ENCODE measurements around the gene NOL3. TPM values are rescaled to one million over a fixed set of nuclear protein-coding genes. Genes with fewer than 3 reads are reported as not detected.

Gene NOL3
- total and polyA plus RNA-seq, 9 donors = 14.7 to 44.7 (median 22.1) TPM

DNA sequence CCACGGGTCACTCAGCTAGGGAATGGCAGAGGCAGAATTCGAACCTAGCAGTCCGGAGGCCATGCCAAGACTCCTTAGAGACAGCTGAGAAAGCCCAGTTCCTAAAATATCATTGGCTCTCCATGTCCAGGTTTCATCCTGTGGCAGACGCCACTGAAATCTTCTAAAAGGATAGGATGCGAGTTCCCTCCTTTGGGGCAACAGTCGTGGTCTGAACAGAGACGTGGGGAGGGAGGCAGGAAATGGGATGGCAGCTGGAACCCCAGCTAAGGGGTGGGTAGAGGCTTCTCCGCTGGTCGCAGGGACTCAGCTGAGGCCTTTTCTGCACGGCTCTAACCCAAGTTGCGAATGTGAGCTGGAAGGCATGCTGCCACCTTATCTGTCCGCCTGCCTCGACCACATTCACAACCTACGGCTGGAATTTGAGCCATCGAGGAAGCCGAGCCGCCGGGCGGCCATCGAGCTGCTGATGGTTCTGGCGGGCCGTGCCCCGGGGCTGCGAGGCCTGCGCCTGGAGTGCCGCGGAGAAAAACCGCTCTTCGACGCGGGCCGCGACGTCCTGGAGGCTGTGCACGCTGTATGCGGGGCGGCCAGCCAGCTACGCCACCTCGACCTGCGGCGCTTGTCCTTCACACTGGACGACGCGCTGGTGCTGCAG is 7.7 kb upstream of the NOL3 start:
- H3K27ac ChIP-seq (ENCODE audit: low read length) = no peak overlapping the region
- DNase-seq = no peak
- H3K27me3 ChIP-seq (ENCODE audit: control insufficient read depth, insufficient read depth, low read length) = peaks cover 98% of the 10 kb centered on the region
- H3K36me3 ChIP-seq (ENCODE audit: control insufficient read depth, insufficient read depth, low read length) = no peaks in the 10 kb centered on the region
- peaks cover 54% of the 10 kb centered on the region for H3K4me1 ChIP-seq (ENCODE audit: control insufficient read depth, insufficient read depth, low read length)
- peak overlapping the region; percentile 17 for H3K4me3 ChIP-seq (ENCODE audit: low read length)
- 3% methylated on average over 41 of the region's 44 CpGs for WGBS (ENCODE audit: insufficient coverage)
- H3K9me3 ChIP-seq (replicated peaks; ENCODE audit: control insufficient read depth, low read depth, low read length) = no peaks in the 10 kb centered on the region

DNA sequence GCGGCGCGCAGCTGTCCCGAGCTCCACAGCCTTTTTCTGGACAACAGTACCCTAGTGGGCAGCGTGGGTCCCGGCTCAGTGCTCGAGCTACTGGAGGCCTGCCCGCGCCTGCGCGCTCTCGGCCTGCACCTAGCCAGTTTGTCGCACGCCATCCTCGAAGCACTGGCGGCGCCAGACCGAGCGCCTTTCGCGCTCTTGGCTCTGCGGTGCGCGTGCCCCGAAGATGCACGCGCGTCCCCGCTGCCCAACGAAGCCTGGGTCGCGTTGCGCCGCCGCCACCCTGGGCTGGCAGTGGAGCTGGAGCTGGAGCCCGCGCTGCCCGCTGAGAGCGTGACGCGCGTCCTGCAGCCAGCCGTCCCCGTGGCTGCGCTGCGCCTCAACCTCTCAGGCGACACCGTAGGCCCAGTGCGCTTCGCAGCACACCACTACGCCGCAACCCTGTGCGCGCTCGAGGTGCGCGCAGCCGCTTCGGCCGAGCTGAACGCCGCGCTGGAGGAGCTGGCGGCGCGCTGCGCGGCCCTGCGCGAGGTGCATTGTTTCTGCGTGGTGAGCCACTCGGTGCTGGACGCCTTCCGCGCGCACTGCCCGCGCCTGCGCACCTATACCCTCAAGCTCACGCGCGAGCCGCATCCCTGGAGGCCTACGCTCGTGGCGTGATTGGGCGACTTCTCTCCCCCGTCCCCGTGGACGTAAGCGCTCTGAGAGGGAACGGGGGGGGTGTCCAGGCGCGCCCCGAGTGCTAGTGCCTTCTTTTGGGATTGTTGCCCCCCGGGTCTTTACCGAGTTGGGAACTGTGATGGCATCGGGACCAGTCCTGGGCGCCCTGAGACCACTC is 7.0 kb upstream of the NOL3 start:
- no peak overlapping the region for H3K27ac ChIP-seq (ENCODE audit: low read length)
- peaks cover 54% of the 10 kb centered on the region for H3K4me1 ChIP-seq (ENCODE audit: control insufficient read depth, insufficient read depth, low read length)
- under 1% methylated on average over 86 of the region's 99 CpGs for WGBS (ENCODE audit: insufficient coverage)
- H3K4me3 ChIP-seq (ENCODE audit: low read length) = peak overlapping the region; percentile 17
- peaks cover 98% of the 10 kb centered on the region for H3K27me3 ChIP-seq (ENCODE audit: control insufficient read depth, insufficient read depth, low read length)
- DNase-seq = no peak
- no peaks in the 10 kb centered on the region for H3K36me3 ChIP-seq (ENCODE audit: control insufficient read depth, insufficient read depth, low read length)
- H3K9me3 ChIP-seq (replicated peaks; ENCODE audit: control insufficient read depth, low read depth, low read length) = no peaks in the 10 kb centered on the region

DNA sequence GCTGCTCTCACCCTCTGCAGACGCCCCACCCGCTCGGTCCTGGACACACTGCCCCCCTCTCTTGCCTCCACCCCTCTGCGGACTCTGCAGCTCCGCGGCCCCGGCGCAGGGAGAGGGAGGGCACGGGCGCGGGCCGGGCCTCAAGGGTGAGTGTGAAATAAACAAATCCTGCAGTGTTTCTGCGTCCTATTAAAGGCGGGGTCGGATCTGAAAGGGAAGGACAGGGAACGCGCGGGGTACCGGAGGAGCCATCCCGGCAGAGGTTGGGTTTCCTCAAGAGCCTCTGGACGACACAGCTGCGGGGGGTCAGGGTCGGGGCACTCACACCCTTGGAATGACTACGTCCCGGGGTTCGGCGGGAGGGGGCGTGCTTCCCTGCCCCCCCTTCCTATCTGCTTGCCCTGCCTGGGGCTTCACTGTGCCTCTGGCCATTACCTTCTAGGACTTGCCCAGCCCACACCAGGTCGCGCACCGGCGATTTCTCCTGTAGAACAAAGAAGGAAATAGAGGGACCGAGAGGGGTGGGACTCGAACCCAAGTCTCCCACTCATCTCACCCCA is 6.3 kb upstream of the NOL3 start:
- Histone ChIP-seq H3K27me3 (ENCODE audit: control insufficient read depth, insufficient read depth, low read length) (peaks cover 98% of the 10 kb centered on the region), H3K9me3 (replicated peaks; ENCODE audit: control insufficient read depth, low read depth, low read length) (no peaks in the 10 kb centered on the region), H3K36me3 (ENCODE audit: control insufficient read depth, insufficient read depth, low read length) (no peaks in the 10 kb centered on the region), H3K4me3 (ENCODE audit: low read length) (peak overlapping the region; percentile 13), H3K4me1 (ENCODE audit: control insufficient read depth, insufficient read depth, low read length) (peaks cover 57% of the 10 kb centered on the region), H3K27ac (ENCODE audit: low read length) (no peak overlapping the region)
- DNase-seq = no peak
- 0% methylated on average over 18 of the region's 34 CpGs for WGBS (ENCODE audit: insufficient coverage)

DNA sequence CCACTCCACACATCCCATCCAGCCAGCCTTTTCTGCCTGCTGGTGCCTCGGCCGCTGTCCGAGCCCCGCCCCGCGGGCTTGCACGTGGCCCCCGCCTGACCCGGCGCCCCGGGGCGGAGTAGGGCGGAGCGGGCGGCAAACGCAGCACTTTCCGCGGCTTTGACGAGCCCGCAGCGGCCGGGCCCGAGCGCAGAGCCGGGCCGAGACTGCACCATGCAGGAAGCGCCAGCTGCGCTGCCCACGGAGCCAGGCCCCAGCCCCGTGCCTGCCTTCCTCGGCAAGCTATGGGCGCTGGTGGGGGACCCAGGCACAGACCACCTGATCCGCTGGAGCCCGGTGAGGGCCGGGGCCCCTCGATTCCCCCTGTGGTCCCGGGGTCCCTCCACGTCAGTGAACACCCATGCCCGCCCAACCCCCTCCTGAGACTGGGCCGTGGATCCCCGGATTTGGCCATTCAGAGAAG is 5.7 kb upstream of the NOL3 start, which contains the start of gene HSF4:
HSF4 (plus strand) TSS at position 147 of the 463 bp plus-strand sequence; CDS start at position 214, 67 bp downstream.
- WGBS (ENCODE audit: insufficient coverage) = 1% methylated on average over 32 of the region's 41 CpGs
- no peak for DNase-seq
- H3K27ac ChIP-seq (ENCODE audit: low read length) = no peak within 1 kb of the TSS
- H3K36me3 ChIP-seq (ENCODE audit: control insufficient read depth, insufficient read depth, low read length) = no peaks in the 10 kb centered on the region
- H3K9me3 ChIP-seq (replicated peaks; ENCODE audit: control insufficient read depth, low read depth, low read length) = no peaks in the 10 kb centered on the region
- peaks cover 98% of the 10 kb centered on the region for H3K27me3 ChIP-seq (ENCODE audit: control insufficient read depth, insufficient read depth, low read length)
- H3K4me3 ChIP-seq (ENCODE audit: low read length) = peak within 1 kb of the TSS; percentile 13
- H3K4me1 ChIP-seq (ENCODE audit: control insufficient read depth, insufficient read depth, low read length) = peaks cover 60% of the 10 kb centered on the region

DNA sequence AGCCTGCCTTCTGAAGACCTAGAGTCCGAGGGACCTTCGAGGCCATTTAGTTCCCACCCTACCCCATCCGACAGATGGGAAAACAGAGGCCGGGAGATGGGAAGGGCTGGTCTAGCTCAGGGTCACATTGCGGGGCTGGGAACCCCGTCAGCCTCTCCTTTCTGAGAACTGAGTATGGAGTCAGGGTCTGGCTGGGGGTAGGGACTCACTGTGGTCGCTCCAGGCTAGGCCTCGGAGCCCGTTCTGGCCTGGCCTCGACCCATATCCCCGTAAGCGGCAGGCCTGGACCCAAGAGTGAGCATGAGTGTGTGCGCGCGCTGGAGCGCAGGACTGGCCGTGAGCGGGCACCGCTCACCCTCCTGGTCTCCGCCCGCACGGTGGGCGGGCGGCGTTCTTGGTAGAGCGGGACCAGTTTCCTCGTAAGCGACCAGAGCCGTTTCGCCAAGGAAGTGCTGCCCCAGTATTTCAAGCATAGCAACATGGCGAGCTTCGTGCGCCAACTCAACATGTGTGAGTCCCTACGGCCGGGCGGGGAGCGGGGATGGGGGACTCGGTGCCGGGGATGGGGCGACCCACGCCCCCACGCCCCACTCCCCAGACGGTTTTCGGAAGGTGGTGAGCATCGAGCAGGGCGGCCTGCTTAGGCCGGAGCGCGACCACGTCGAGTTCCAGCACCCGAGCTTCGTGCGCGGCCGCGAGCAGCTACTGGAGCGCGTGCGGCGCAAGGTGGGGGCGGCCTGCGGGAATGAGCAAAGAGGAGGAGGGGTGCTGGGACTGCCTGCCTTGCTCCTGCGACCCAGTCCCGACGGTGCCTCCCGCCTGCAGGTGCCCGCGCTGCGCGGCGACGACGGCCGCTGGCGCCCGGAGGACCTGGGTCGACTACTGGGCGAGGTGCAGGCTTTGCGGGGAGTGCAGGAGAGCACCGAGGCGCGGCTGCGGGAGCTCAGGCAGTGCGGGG is 4.9 kb upstream of the NOL3 start:
- WGBS (ENCODE audit: insufficient coverage) = 3% methylated on average over 63 of the region's 85 CpGs
- Histone ChIP-seq H3K36me3 (ENCODE audit: control insufficient read depth, insufficient read depth, low read length) (no peaks in the 10 kb centered on the region), H3K27me3 (ENCODE audit: control insufficient read depth, insufficient read depth, low read length) (peaks cover 98% of the 10 kb centered on the region), H3K4me1 (ENCODE audit: control insufficient read depth, insufficient read depth, low read length) (peaks cover 61% of the 10 kb centered on the region), H3K9me3 (replicated peaks; ENCODE audit: control insufficient read depth, low read depth, low read length) (no peaks in the 10 kb centered on the region), H3K4me3 (ENCODE audit: low read length) (no peak overlapping the region), H3K27ac (ENCODE audit: low read length) (no peak overlapping the region)
- no peak for DNase-seq

DNA sequence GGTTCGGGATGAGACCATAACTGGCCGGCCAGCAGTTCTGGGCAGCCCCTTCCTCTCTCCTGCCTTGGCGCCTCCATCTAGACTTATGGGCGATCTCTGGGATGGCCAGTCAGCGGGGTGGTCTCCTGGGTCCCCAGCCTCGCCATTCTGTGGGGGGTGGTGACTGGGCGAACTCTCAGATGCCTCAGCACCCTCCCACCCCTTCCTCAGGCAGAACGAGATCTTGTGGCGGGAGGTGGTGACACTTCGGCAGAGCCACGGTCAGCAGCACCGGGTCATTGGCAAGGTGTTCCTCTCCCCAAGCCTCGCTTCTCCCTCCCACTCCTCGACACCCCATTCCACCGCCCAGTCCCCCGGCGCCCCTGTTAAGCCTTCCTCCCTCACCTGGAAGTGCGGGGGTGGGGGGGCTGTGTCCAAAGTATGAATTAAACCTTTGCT is 4.2 kb upstream of the NOL3 start:
- DNase-seq = no peak
- Histone ChIP-seq H3K9me3 (replicated peaks; ENCODE audit: control insufficient read depth, low read depth, low read length) (no peaks in the 10 kb centered on the region), H3K4me1 (ENCODE audit: control insufficient read depth, insufficient read depth, low read length) (peaks cover 60% of the 10 kb centered on the region), H3K36me3 (ENCODE audit: control insufficient read depth, insufficient read depth, low read length) (no peaks in the 10 kb centered on the region), H3K27ac (ENCODE audit: low read length) (no peak overlapping the region), H3K27me3 (ENCODE audit: control insufficient read depth, insufficient read depth, low read length) (peaks cover 98% of the 10 kb centered on the region), H3K4me3 (ENCODE audit: low read length) (no peak overlapping the region)
- WGBS (ENCODE audit: insufficient coverage) = 0% methylated on average over 1 of the region's 18 CpGs

DNA sequence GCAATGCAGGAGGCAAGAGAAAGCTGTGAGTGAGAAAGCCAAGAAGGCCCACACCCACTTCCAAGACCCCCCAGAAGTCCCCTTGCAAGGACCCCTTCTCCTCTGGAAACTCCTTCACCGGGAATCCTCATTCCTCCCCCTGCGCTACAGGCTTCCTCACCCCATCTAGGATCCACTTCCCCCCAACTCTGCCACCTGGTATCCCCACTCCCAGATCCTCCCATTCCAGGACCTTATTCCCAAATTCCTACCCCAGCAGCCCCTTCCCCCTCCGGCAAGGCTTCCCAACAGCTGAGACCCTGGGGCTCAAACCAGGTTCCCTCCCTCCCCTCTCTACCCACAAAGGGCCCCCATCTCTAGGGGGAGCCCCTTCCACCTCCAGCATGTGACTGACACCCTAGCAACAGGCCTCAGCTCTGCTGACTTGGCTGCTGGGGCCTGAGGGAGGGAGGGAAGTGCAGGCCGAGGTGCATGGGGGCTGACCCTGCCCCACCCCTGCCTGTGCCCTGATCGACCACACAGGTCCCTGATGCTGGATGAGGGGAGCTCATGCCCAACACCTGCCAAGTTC is 3.7 kb upstream of the NOL3 start:
- Histone ChIP-seq H3K4me1 (ENCODE audit: control insufficient read depth, insufficient read depth, low read length) (peaks cover 59% of the 10 kb centered on the region), H3K27ac (ENCODE audit: low read length) (no peak overlapping the region), H3K9me3 (replicated peaks; ENCODE audit: control insufficient read depth, low read depth, low read length) (no peaks in the 10 kb centered on the region), H3K27me3 (ENCODE audit: control insufficient read depth, insufficient read depth, low read length) (peaks cover 98% of the 10 kb centered on the region), H3K4me3 (ENCODE audit: low read length) (no peak overlapping the region), H3K36me3 (ENCODE audit: control insufficient read depth, insufficient read depth, low read length) (no peaks in the 10 kb centered on the region)
- no peak for DNase-seq
- 41% methylated on average over 3 of the region's 5 CpGs for WGBS (ENCODE audit: insufficient coverage)

DNA sequence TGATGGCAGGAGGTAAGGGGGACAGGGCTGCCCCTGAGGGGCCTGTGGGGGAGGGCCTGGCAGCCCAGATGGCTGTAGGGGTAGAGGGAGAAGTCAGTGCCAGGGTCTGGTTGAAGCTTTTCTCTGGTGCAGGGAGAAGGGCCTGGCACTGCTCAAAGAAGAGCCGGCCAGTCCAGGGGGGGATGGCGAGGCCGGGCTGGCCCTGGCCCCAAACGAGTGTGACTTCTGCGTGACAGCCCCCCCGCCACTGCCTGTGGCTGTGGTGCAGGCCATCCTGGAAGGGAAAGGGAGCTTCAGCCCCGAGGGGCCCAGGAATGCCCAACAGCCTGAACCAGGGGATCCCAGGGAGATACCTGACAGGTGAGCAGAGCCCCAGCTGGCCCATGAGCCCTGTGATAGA is 2.8 kb upstream of the NOL3 start:
- 48% methylated on average over 7 of the region's 7 CpGs for WGBS (ENCODE audit: insufficient coverage)
- Histone ChIP-seq H3K4me3 (ENCODE audit: low read length) (no peak overlapping the region), H3K27me3 (ENCODE audit: control insufficient read depth, insufficient read depth, low read length) (peaks cover 98% of the 10 kb centered on the region), H3K4me1 (ENCODE audit: control insufficient read depth, insufficient read depth, low read length) (peaks cover 53% of the 10 kb centered on the region), H3K27ac (ENCODE audit: low read length) (no peak overlapping the region), H3K9me3 (replicated peaks; ENCODE audit: control insufficient read depth, low read depth, low read length) (no peaks in the 10 kb centered on the region), H3K36me3 (ENCODE audit: control insufficient read depth, insufficient read depth, low read length) (no peaks in the 10 kb centered on the region)
- no peak for DNase-seq

DNA sequence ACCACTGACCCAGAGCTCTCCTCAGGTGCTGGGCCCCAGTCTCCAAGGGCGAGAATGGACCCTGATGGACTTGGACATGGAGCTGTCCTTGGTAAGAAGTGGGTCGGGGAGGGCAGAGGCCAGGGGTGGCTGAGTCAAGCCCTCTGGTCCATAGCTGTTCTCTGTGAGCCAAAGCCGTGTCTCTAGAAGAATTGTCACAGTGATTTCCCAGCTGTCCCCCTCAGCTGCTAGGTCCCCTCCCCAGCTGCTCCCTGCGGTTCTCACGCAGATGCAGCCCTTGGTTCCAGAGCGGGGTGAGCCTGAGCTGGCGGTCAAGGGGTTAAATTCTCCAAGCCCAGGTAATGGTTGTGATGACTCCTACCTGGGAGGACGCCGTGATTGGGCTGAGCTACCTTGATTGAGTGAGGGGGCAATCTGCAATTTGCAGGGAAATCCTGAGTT is 1.3 kb upstream of the NOL3 start:
- H3K36me3 ChIP-seq (ENCODE audit: control insufficient read depth, insufficient read depth, low read length) = no peaks in the 10 kb centered on the region
- WGBS (ENCODE audit: insufficient coverage) = 9% methylated on average over 9 of the region's 9 CpGs
- no peak overlapping the region for H3K4me3 ChIP-seq (ENCODE audit: low read length)
- H3K9me3 ChIP-seq (replicated peaks; ENCODE audit: control insufficient read depth, low read depth, low read length) = no peaks in the 10 kb centered on the region
- DNase-seq = no peak
- H3K27me3 ChIP-seq (ENCODE audit: control insufficient read depth, insufficient read depth, low read length) = peaks cover 96% of the 10 kb centered on the region
- H3K27ac ChIP-seq (ENCODE audit: low read length) = peak overlapping the region; percentile 85
- H3K4me1 ChIP-seq (ENCODE audit: control insufficient read depth, insufficient read depth, low read length) = peaks cover 51% of the 10 kb centered on the region
